Nephron (organoid): ENCODE measurements around the gene SPATA19.

Experiments
- H3K27ac Mint-ChIP-seq, 3 experiments: 2 replicates each; pipeline ENCODE4 v1.8.0; 2020; ENCODE audit warnings: mixed read lengths in 3 of 3, mild to moderate bottlenecking in 2 of 3, moderate library complexity in 1 of 3
- H3K27me3 Mint-ChIP-seq: 2 replicates; pipeline ENCODE4 v1.8.0; 2021; ENCODE audit warnings: low read depth, mild to moderate bottlenecking, moderate library complexity, mixed read lengths
- H3K36me3 Mint-ChIP-seq: 2 replicates; pipeline ENCODE4 v1.8.0; 2020; ENCODE audit warnings: low read depth, mixed read lengths
- H3K4me1 Mint-ChIP-seq: 2 replicates; pipeline ENCODE4 v1.8.0; 2020; ENCODE audit warnings: mixed read lengths
- H3K4me3 Mint-ChIP-seq, 3 experiments: 2 replicates each; pipeline ENCODE4 v1.8.0; 2020; ENCODE audit warnings: mild to moderate bottlenecking in 3 of 3, mixed read lengths in 3 of 3, moderate library complexity in 2 of 3
- H3K9me3 Mint-ChIP-seq: 2 replicates; pipeline ENCODE4 v1.8.0; 2020; ENCODE audit warnings: mixed read lengths
- CTCF ChIP-seq, 3 experiments: fragments of 200-600 bp; sonication (generic); IDR thresholded peaks; one replicate each; pipeline ENCODE4 v1.5.0; 2021; ENCODE audit warnings: antibody characterized with exemption in 3 of 3; ENCODE audit not compliant: unreplicated experiment in 3 of 3

SPATA19 gene

GRCh38 chr11:133814588-133815100 is 30.7 kb downstream of the SPATA19 start:
- peak overlapping the region; percentile 19 to 38 (median 33) for H3K27ac Mint-ChIP-seq
- no peak overlapping the region for H3K4me3 Mint-ChIP-seq
- TF ChIP-seq CTCF (IDR thresholded peaks at IDR 0.05; ENCODE audit: unreplicated experiment in 3 of 3) = no peak
- no peaks in the 10 kb centered on the region for H3K9me3 Mint-ChIP-seq
- H3K36me3 Mint-ChIP-seq = no peaks in the 10 kb centered on the region
- peaks cover 38% of the 10 kb centered on the region for H3K4me1 Mint-ChIP-seq
- peaks cover 26% of the 10 kb centered on the region for H3K27me3 Mint-ChIP-seq

- no peaks in the 10 kb centered on the region for H3K36me3 Mint-ChIP-seq
- H3K27ac Mint-ChIP-seq = peak overlapping the region in 2 of 3 experiments; percentile 88 to 92
- H3K9me3 Mint-ChIP-seq = no peaks in the 10 kb centered on the region
- H3K4me1 Mint-ChIP-seq = peaks cover 24% of the 10 kb centered on the region
- peaks cover 11% of the 10 kb centered on the region for H3K27me3 Mint-ChIP-seq
- H3K4me3 Mint-ChIP-seq = peak overlapping the region in 2 of 3 experiments; percentile 19 to 55
- no peak for TF ChIP-seq CTCF (IDR thresholded peaks at IDR 0.05; ENCODE audit: unreplicated experiment in 3 of 3)
Observed at GRCh38 chr11:133811850-133812685, 33.2 kb downstream of the SPATA19 start.

- Mint-ChIP-seq H3K9me3 (peaks cover 3% of the 10 kb centered on the region), H3K4me3 (no peak overlapping the region), H3K27ac (no peak overlapping the region), H3K27me3 (peaks cover 7% of the 10 kb centered on the region), H3K36me3 (no peaks in the 10 kb centered on the region), H3K4me1 (peaks cover 12% of the 10 kb centered on the region)
- TF ChIP-seq CTCF (IDR thresholded peaks at IDR 0.05; ENCODE audit: unreplicated experiment in 3 of 3) = no peak
Observed at GRCh38 chr11:133810766-133811165, 34.5 kb downstream of the SPATA19 start.

GRCh38 chr11:133809569-133810491 is 35.5 kb downstream of the SPATA19 start:
- peaks cover 3% of the 10 kb centered on the region for H3K27me3 Mint-ChIP-seq
- H3K4me3 Mint-ChIP-seq = no peak overlapping the region
- H3K27ac Mint-ChIP-seq = no peak overlapping the region

More at GRCh38 chr11:133809569-133810491, 35.5 kb downstream of the SPATA19 start:
- Mint-ChIP-seq H3K36me3 (no peaks in the 10 kb centered on the region), H3K4me1 (peaks cover 5% of the 10 kb centered on the region), H3K9me3 (peaks cover 3% of the 10 kb centered on the region)
- TF ChIP-seq CTCF (IDR thresholded peaks at IDR 0.05; ENCODE audit: unreplicated experiment in 3 of 3) = no peak
